ENCODE measurements around the gene TTC23. TPM values are rescaled to one million over a fixed set of nuclear protein-coding genes. Genes with fewer than 3 reads are reported as not detected.

The TTC23 gene
- total and polyA plus RNA-seq, 2 donors (not counting 3 experiments of a cell fraction or from before 2014, with no cell fraction given) = 4.1 to 27.3 TPM

DNA sequence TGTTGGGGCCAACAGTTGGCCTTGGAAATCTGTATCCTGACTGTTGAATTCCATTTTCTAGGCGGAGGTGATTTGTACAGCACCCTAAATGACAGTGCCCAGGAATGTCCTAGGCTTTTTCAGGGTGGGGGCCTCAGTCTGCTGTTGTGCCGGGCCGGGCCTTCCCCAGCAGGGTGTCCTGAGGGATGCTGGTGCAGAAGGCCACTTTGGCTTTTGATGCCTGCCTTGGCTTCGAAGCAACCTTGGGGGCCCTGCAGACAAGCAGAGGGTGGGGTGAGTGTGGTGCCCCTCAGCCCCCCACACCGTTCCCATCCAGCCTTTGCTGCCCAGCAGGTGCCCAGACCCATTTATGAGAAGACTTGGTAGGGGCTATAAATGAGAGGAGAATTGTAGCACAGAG is 111.5 kb downstream of the TTC23 start:
- Histone ChIP-seq H3K4me2 (ENCODE audit: insufficient read depth, low read length) (no peak overlapping the region), H3K9me1 (replicated peaks; ENCODE audit: control insufficient read depth, extremely low read depth, insufficient read depth, low read length) (no peaks in the 10 kb centered on the region), H3K9ac (replicated peaks; ENCODE audit: extremely low read depth, insufficient read depth, low read length) (no peak overlapping the region), H3K4me3 (replicated peaks in 1 of 3; ENCODE audit: insufficient read depth in 1 of 3, low read depth in 1 of 3, low read length in 3 of 3) (no peak overlapping the region), H3K27ac (ENCODE audit: insufficient read depth, low read depth, low read length) (no peak overlapping the region), H2AFZ (ENCODE audit: low read depth, low read length) (no peak overlapping the region), H3K36me3 (ENCODE audit: control insufficient read depth in 2 of 2, extremely low read depth in 1 of 2, insufficient read depth in 2 of 2, low read length in 2 of 2) (peaks cover 0 to 4% of the 10 kb centered on the region in 2 experiments), H3K79me2 (ENCODE audit: control insufficient read depth, insufficient read depth, low read length) (no peaks in the 10 kb centered on the region), H3K27me3 (ENCODE audit: control insufficient read depth in 2 of 2, insufficient read depth in 2 of 2, low read length in 2 of 2) (no peaks in the 10 kb centered on the region), H4K20me1 (replicated peaks; ENCODE audit: control insufficient read depth, extremely low read depth, insufficient read depth, low read length) (no peaks in the 10 kb centered on the region), H3K4me1 (ENCODE audit: control insufficient read depth, extremely low read depth, insufficient read depth, low read length) (peaks cover 14% of the 10 kb centered on the region), H3K9me3 (replicated peaks; ENCODE audit: control insufficient read depth, insufficient read depth, low read length) (no peaks in the 10 kb centered on the region)
- intact Hi-C loops (cut with micrococcal nuclease) = no loop called here
- POLR2A ChIA-PET = no interaction called here
- FAIRE-seq = no peak
- DNase-seq (ENCODE audit: low read depth, low spot score) = no peak
- TF ChIP-seq JUN (IDR thresholded peaks at IDR 0.05; ENCODE audit: borderline replicate concordance, insufficient read depth, insufficient read length, low read depth) = no peak
- TF ChIP-seq EZH2 (IDR thresholded peaks at IDR 0.05; ENCODE audit: borderline replicate concordance, low read depth, low read length, severe bottlenecking) = no peak
- TF ChIP-seq MYC (IDR thresholded peaks at IDR 0.05; ENCODE audit: low read depth, low read length) = no peak
- TF ChIP-seq, protein P1, sequence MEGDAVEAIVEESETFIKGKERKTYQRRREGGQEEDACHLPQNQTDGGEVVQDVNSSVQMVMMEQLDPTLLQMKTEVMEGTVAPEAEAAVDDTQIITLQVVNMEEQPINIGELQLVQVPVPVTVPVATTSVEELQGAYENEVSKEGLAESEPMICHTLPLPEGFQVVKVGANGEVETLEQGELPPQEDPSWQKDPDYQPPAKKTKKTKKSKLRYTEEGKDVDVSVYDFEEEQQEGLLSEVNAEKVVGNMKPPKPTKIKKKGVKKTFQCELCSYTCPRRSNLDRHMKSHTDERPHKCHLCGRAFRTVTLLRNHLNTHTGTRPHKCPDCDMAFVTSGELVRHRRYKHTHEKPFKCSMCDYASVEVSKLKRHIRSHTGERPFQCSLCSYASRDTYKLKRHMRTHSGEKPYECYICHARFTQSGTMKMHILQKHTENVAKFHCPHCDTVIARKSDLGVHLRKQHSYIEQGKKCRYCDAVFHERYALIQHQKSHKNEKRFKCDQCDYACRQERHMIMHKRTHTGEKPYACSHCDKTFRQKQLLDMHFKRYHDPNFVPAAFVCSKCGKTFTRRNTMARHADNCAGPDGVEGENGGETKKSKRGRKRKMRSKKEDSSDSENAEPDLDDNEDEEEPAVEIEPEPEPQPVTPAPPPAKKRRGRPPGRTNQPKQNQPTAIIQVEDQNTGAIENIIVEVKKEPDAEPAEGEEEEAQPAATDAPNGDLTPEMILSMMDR (IDR thresholded peaks at IDR 0.05; ENCODE audit: extremely low read depth in 1 of 2, insufficient read depth in 1 of 2, low read depth in 1 of 2, low read length in 2 of 2) = no peak
- no peak for TF ChIP-seq GATA2 (IDR thresholded peaks at IDR 0.05; ENCODE audit: insufficient read depth, insufficient read length, low read depth, low read length)
- TF ChIP-seq POLR2A (IDR thresholded peaks at IDR 0.05; ENCODE audit: low read depth, low read length) = no peak
- TF ChIP-seq, protein P2, sequence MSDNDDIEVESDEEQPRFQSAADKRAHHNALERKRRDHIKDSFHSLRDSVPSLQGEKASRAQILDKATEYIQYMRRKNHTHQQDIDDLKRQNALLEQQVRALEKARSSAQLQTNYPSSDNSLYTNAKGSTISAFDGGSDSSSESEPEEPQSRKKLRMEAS (IDR thresholded peaks at IDR 0.05; ENCODE audit: insufficient read depth, insufficient read length) = no peak
- no peak for TF ChIP-seq POLR2AphosphoS5 (IDR thresholded peaks at IDR 0.05; ENCODE audit: insufficient read depth, low read depth, low read length)
- no peak for TF ChIP-seq FOS (IDR thresholded peaks at IDR 0.05; ENCODE audit: borderline replicate concordance, insufficient read depth, low read length)
- CTCF ChIA-PET = no interaction called here
- BruUV-seq (replicated peaks) = no TSS peak
- dilution Hi-C loops (cut with MboI; ENCODE audit: extremely low pct_ligation_motif_present, low sequenced_read_pairs) = no loop called here

Data from endothelial cell of umbilical vein (primary cell).